Fibroblast of skin of right quadriceps (primary cell): Measurements from ENCODE around the gene DPP6.
"Not testable (repeated sequence)": the region's sequence is repeated elsewhere in the genome, so short reads cannot be mapped to it uniquely, and the experiment has no call there.

Source experiments
- DNase-seq: peaks from one replicate; pipeline ENCODE4 v3.0.0-alpha.2; 2013

The DPP6 gene

GRCh38 chr7:154155928-154156327, 103.7 kb downstream of the DPP6 start:
- DNase-seq: not testable (repeated sequence)

GRCh38 chr7:154162921-154163320, 110.7 kb downstream of the DPP6 start:
- DNase-seq: not testable (repeated sequence)

- not testable (repeated sequence) for DNase-seq
These were observed 111.4 kb downstream of the DPP6 start for GRCh38 chr7:154163642-154164041.

GRCh38 chr7:154167051-154167450, 114.9 kb downstream of the DPP6 start:
- no peak for DNase-seq

GRCh38 chr7:154167807-154168206, 115.6 kb downstream of the DPP6 start:
- no peak for DNase-seq

GRCh38 chr7:154171422-154171821, 119.2 kb downstream of the DPP6 start:
- no peak for DNase-seq

GRCh38 chr7:154172236-154172635, 120.0 kb downstream of the DPP6 start:
- no peak for DNase-seq

- no peak for DNase-seq
These were observed 125.4 kb downstream of the DPP6 start for GRCh38 chr7:154177584-154177983.

GRCh38 chr7:154178895-154179294, 126.7 kb downstream of the DPP6 start:
- DNase-seq: no peak

- DNase-seq: no peak
These were observed 131.3 kb downstream of the DPP6 start for GRCh38 chr7:154183482-154183881.

GRCh38 chr7:154183946-154184345, 131.7 kb downstream of the DPP6 start:
- DNase-seq: no peak

- DNase-seq: no peak
These were observed 134.6 kb downstream of the DPP6 start for GRCh38 chr7:154186811-154187210.

GRCh38 chr7:154188330-154188729, 136.1 kb downstream of the DPP6 start:
- no peak for DNase-seq

- DNase-seq: no peak
These were observed 143.1 kb downstream of the DPP6 start for GRCh38 chr7:154195266-154195665.

- DNase-seq: no peak
These were observed 146.3 kb downstream of the DPP6 start for GRCh38 chr7:154198481-154198880.

GRCh38 chr7:154200241-154200640, 148.0 kb downstream of the DPP6 start:
- DNase-seq: no peak

- DNase-seq: no peak
These were observed 149.8 kb downstream of the DPP6 start for GRCh38 chr7:154202002-154202401.

GRCh38 chr7:154204046-154204445, 151.8 kb downstream of the DPP6 start:
- DNase-seq: no peak

- no peak for DNase-seq
These were observed 160.7 kb downstream of the DPP6 start for GRCh38 chr7:154212861-154213260.

GRCh38 chr7:154217688-154218340, 165.6 kb downstream of the DPP6 start:
- DNase-seq: no peak

- DNase-seq: no peak
These were observed 179.5 kb downstream of the DPP6 start for GRCh38 chr7:154231732-154232131.

- DNase-seq: no peak
These were observed 180.5 kb downstream of the DPP6 start for GRCh38 chr7:154232700-154233099.

- no peak for DNase-seq
These were observed 189.8 kb downstream of the DPP6 start for GRCh38 chr7:154241988-154242387.

- DNase-seq: no peak
These were observed 190.5 kb downstream of the DPP6 start for GRCh38 chr7:154242709-154243108.

GRCh38 chr7:154252046-154252445, 199.8 kb downstream of the DPP6 start:
- no peak for DNase-seq
